Liver (tissue), 9 donors: ENCODE results near the gene ARAP3. TPM values are rescaled to one million over a fixed set of nuclear protein-coding genes. Genes with fewer than 3 reads are reported as not detected.
A peak's percentile ranks its signal among the peaks of the same experiment; 100 is the strongest.

Experiments
- DNase-seq: peaks from one replicate; pipeline ENCODE4 v3.0.0-alpha.2; 2017; ENCODE audit warnings: low spot score
- H3K27ac ChIP-seq, 2 donors: one replicate each; pipeline ENCODE4 v1.7.0; 2013; ENCODE audit warnings: inconsistent platforms in 2 of 2, low read length in 2 of 2, control low read depth in 1 of 2, low read depth in 1 of 2, mild to moderate bottlenecking in 1 of 2
- H3K27me3 ChIP-seq, 4 donors: one replicate each; pipeline versions ENCODE4 v1.6.1 to v1.7.0; 2013; ENCODE audit warnings: low read length in 3 of 4, inconsistent platforms in 1 of 4, mild to moderate bottlenecking in 1 of 4, moderate library complexity in 1 of 4; ENCODE audit not compliant: control insufficient read depth in 4 of 4, insufficient read depth in 4 of 4
- H3K36me3 ChIP-seq, 4 donors: one replicate each; pipeline versions ENCODE4 v1.6.1 to v1.7.0; 2013; ENCODE audit warnings: low read length in 3 of 4, mild to moderate bottlenecking in 3 of 4, low read depth in 1 of 4, moderate library complexity in 1 of 4; ENCODE audit not compliant: control insufficient read depth in 4 of 4, insufficient read depth in 3 of 4
- H3K4me1 ChIP-seq, 4 donors: one replicate each; pipeline versions ENCODE4 v1.6.1 to v1.7.0; 2013; ENCODE audit warnings: low read length in 3 of 4, mild to moderate bottlenecking in 3 of 4, moderate library complexity in 1 of 4; ENCODE audit not compliant: control insufficient read depth in 4 of 4, insufficient read depth in 4 of 4
- H3K4me3 ChIP-seq, 3 donors: one replicate each; pipeline versions ENCODE4 v1.6.1 to v1.7.0; 2013; ENCODE audit warnings: low read length in 3 of 3, control low read depth in 1 of 3, low read depth in 1 of 3, mild to moderate bottlenecking in 1 of 3
- H3K9ac ChIP-seq, 2 donors: one replicate each; pipeline ENCODE4 v1.7.0; 2013; ENCODE audit warnings: low read length in 2 of 2, mild to moderate bottlenecking in 2 of 2, moderate library complexity in 2 of 2, control low read depth in 1 of 2, low read depth in 1 of 2
- H3K9me3 ChIP-seq, 4 donors: one replicate each; pipeline versions ENCODE4 v1.6.1 to v1.7.0; 2013; ENCODE audit warnings: low read length in 3 of 4; ENCODE audit not compliant: control insufficient read depth in 4 of 4
- CTCF ChIP-seq: fragments of 150-350 bp; IDR thresholded peaks from 2 replicates; pipeline ENCODE4 v1.5.1; 2017; ENCODE audit warnings: improper control_type of control experiment, low read depth, low read length; ENCODE audit not compliant: missing input control
- EGR1 ChIP-seq, 2 donors: IDR thresholded peaks; 2 replicates each; pipeline ENCODE4 v1.6.1; 2016 to 2018; ENCODE audit warnings: antibody characterized with exemption in 2 of 2, low read depth in 2 of 2
- FOXA1 ChIP-seq: IDR thresholded peaks from 2 replicates; pipeline ENCODE4 v1.6.1; 2016; ENCODE audit warnings: antibody characterized with exemption
- FOXA2 ChIP-seq: IDR thresholded peaks from 2 replicates; pipeline ENCODE4 v1.6.1; 2016; ENCODE audit warnings: antibody characterized with exemption
- GABPA ChIP-seq, 2 donors: IDR thresholded peaks in 1 of 2; conservative IDR thresholded peaks in 1 of 2; 2 replicates each; pipeline ENCODE4 v1.6.1; 2016; ENCODE audit warnings: antibody characterized with exemption in 2 of 2, mild to moderate bottlenecking in 1 of 2, moderate library complexity in 1 of 2
- HNF4A ChIP-seq, 2 donors: conservative IDR thresholded peaks; 2 replicates each; pipeline ENCODE4 v1.6.1; 2016; ENCODE audit warnings: antibody characterized with exemption in 2 of 2, mild to moderate bottlenecking in 2 of 2
- HNF4G ChIP-seq: IDR thresholded peaks from 2 replicates; pipeline ENCODE4 v1.6.1; 2016; ENCODE audit warnings: antibody characterized with exemption
- JUND ChIP-seq, 2 donors: IDR thresholded peaks; 2 replicates each; pipeline ENCODE4 v1.6.1; 2016; ENCODE audit warnings: antibody characterized with exemption in 2 of 2
- NR2F2 ChIP-seq: IDR thresholded peaks from 2 replicates; pipeline ENCODE4 v1.6.1; 2016; ENCODE audit warnings: antibody characterized with exemption
- RAD21 ChIP-seq, 2 donors: IDR thresholded peaks; 2 replicates each; pipeline ENCODE4 v1.6.1; 2016; ENCODE audit warnings: antibody characterized with exemption in 2 of 2, mild to moderate bottlenecking in 2 of 2
- RXRA ChIP-seq, 2 donors: IDR thresholded peaks; 2 replicates each; pipeline ENCODE4 v1.6.1; 2017 to 2018; ENCODE audit warnings: antibody characterized with exemption in 2 of 2, mild to moderate bottlenecking in 1 of 2
- SP1 ChIP-seq: IDR thresholded peaks from 2 replicates; pipeline ENCODE4 v1.6.1; 2018; ENCODE audit warnings: antibody characterized with exemption, mild to moderate bottlenecking
- TAF1 ChIP-seq: conservative IDR thresholded peaks from 2 replicates; pipeline ENCODE4 v1.6.1; 2016; ENCODE audit warnings: antibody characterized with exemption, mild to moderate bottlenecking
- YY1 ChIP-seq: IDR thresholded peaks from 2 replicates; pipeline ENCODE4 v1.6.1; 2016; ENCODE audit warnings: antibody characterized with exemption, mild to moderate bottlenecking
- ZBTB33 ChIP-seq: IDR thresholded peaks from 2 replicates; pipeline ENCODE4 v1.6.1; 2016; ENCODE audit warnings: antibody characterized with exemption
- WGBS: extraction: QIAGEN DNeasy Blood & Tissue Kit; methylation state at CpG from one replicate; pipeline ENCODE4 v1.1.7; 2013; 5-methylcytosine and 5-hydroxymethylcytosine counted together
- polyA plus RNA-seq, 2 donors: library from polyadenylated mRNA; stranded (reverse) in 1 of 2; unstranded in 1 of 2; fragments of 200-250 nt in 1 of 2; fragments of >200 nt in 1 of 2; fragmentation: Nextera tagmentation in 1 of 2; extraction: Ambion mirVana in 1 of 2; gene quantifications; one replicate each; pipeline versions ENCODE4 v1.2.1 to v1.2.3, GENCODE V29; 2013 to 2015
- total RNA-seq, 2 donors: library from RNA; depleted of rRNA; stranded (reverse); fragments of >200 nt; gene quantifications; one replicate each; pipeline ENCODE4 v1.2.3, GENCODE V29; 2014
- TF ChIP-seq, protein P1 (sequence below): IDR thresholded peaks from 2 replicates; pipeline ENCODE4 v1.6.1; 2016; ENCODE audit warnings: antibody characterized with exemption, mild to moderate bottlenecking
- TF ChIP-seq, protein P2 (sequence below): IDR thresholded peaks from 2 replicates; pipeline ENCODE4 v1.6.1; 2016; ENCODE audit warnings: antibody characterized with exemption
- donor health status: healthy.
- donor health status: healthy.
- donor health status: healthy.
- donor health status: healthy.
- donor health status: healthy.

Gene ARAP3
- total and polyA plus RNA-seq, 4 donors, result 1.6 to 4.7 (median 2.1) TPM

DNA sequence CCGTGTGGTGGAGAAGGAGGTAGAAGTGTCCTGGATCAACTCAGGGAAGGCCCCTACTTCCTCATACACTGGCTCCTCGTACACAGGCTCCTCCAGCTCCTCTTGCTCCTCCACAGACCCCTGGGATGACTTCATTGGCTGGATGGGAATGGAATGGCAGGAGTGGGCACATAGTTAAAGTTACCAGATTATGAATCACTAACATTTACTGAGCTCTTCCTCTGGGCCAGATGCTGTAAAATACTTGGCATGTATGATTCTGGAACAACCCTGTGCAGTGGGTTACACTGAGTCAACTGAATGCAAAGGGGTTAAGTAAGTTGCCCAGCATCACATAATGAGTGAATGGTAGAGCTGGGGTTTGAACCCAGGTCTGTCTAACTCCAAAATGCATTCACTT is 27.7 kb downstream of the ARAP3 start:
- Histone ChIP-seq H3K9me3 (no peaks in the 10 kb centered on the region), H3K4me1 (peaks cover 0 to 4% (median 1%) of the 10 kb centered on the region in 4 donors), H3K27me3 (no peaks in the 10 kb centered on the region), H3K27ac (no peak overlapping the region), H3K4me3 (no peak overlapping the region), H3K36me3 (peaks cover 0 to 2% (median 0%) of the 10 kb centered on the region in 4 donors), H3K9ac (no peak overlapping the region)
- TF ChIP-seq FOXA2, result no peak
- TF ChIP-seq CTCF, result no peak
- TF ChIP-seq NR2F2, result no peak
- TF ChIP-seq FOXA1, result no peak
- TF ChIP-seq, protein P1, sequence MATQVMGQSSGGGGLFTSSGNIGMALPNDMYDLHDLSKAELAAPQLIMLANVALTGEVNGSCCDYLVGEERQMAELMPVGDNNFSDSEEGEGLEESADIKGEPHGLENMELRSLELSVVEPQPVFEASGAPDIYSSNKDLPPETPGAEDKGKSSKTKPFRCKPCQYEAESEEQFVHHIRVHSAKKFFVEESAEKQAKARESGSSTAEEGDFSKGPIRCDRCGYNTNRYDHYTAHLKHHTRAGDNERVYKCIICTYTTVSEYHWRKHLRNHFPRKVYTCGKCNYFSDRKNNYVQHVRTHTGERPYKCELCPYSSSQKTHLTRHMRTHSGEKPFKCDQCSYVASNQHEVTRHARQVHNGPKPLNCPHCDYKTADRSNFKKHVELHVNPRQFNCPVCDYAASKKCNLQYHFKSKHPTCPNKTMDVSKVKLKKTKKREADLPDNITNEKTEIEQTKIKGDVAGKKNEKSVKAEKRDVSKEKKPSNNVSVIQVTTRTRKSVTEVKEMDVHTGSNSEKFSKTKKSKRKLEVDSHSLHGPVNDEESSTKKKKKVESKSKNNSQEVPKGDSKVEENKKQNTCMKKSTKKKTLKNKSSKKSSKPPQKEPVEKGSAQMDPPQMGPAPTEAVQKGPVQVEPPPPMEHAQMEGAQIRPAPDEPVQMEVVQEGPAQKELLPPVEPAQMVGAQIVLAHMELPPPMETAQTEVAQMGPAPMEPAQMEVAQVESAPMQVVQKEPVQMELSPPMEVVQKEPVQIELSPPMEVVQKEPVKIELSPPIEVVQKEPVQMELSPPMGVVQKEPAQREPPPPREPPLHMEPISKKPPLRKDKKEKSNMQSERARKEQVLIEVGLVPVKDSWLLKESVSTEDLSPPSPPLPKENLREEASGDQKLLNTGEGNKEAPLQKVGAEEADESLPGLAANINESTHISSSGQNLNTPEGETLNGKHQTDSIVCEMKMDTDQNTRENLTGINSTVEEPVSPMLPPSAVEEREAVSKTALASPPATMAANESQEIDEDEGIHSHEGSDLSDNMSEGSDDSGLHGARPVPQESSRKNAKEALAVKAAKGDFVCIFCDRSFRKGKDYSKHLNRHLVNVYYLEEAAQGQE, result no peak
- WGBS, result 77% methylated on average over 2 of the region's 2 CpGs
- no peak for DNase-seq

GRCh38 chr5:141651728-141652105 is 30.3 kb downstream of the ARAP3 start:
- 71% methylated on average over 9 of the region's 9 CpGs for WGBS
- DNase-seq, result no peak

More at GRCh38 chr5:141651728-141652105, 30.3 kb downstream of the ARAP3 start:
- Histone ChIP-seq H3K36me3 (no peaks in the 10 kb centered on the region), H3K4me1 (peaks cover 0 to 4% (median 1%) of the 10 kb centered on the region in 4 donors), H3K9me3 (no peaks in the 10 kb centered on the region), H3K27ac (no peak overlapping the region), H3K4me3 (peak overlapping the region in 2 of 3 donors; percentile 27 to 66), H3K27me3 (no peaks in the 10 kb centered on the region), H3K9ac (peak overlapping the region in 1 of 2 donors; percentile 44)
- no peak for TF ChIP-seq HNF4A (conservative IDR thresholded peaks at IDR 0.05)
- TF ChIP-seq GABPA (IDR thresholded peaks at IDR 0.05 in 1 of 2, conservative IDR thresholded peaks at IDR 0.05 in 1 of 2), result no peak
- no peak for TF ChIP-seq HNF4G
- no peak for TF ChIP-seq FOXA2
- TF ChIP-seq, protein P1, result no peak
- TF ChIP-seq YY1, result no peak
- TF ChIP-seq EGR1 (IDR thresholded peaks at IDR 0.05; ENCODE audit: low read depth in 2 of 2), result no peak
- TF ChIP-seq RAD21 (IDR thresholded peaks at IDR 0.05), result no peak
- TF ChIP-seq SP1, result no peak
- no peak for TF ChIP-seq FOXA1
- no peak for TF ChIP-seq JUND (IDR thresholded peaks at IDR 0.05)
- TF ChIP-seq ZBTB33, result no peak
- TF ChIP-seq, protein P2, sequence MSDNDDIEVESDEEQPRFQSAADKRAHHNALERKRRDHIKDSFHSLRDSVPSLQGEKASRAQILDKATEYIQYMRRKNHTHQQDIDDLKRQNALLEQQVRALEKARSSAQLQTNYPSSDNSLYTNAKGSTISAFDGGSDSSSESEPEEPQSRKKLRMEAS, result no peak
- TF ChIP-seq RXRA (IDR thresholded peaks at IDR 0.05), result no peak
- TF ChIP-seq TAF1, result no peak
